ENCODE data around the gene ADGRL3.
"Not testable (repeated sequence)": the region's sequence is repeated elsewhere in the genome, so short reads cannot be mapped to it uniquely, and the experiment has no call there.

ADGRL3 gene

GRCh38 chr4:61207156-61207555 lies 7.0 kb downstream of the ADGRL3 start:
- DNase-seq: not testable (repeated sequence)

- DNase-seq: no peak
Observed at GRCh38 chr4:61210186-61210939, 10.2 kb downstream of the ADGRL3 start.

GRCh38 chr4:61211781-61212180 lies 11.7 kb downstream of the ADGRL3 start:
- no peak for DNase-seq

GRCh38 chr4:61212788-61213187 lies 12.7 kb downstream of the ADGRL3 start:
- no peak for DNase-seq

- DNase-seq: no peak
Observed at GRCh38 chr4:61214680-61215079, 14.6 kb downstream of the ADGRL3 start.

GRCh38 chr4:61217222-61217621 lies 17.1 kb downstream of the ADGRL3 start:
- no peak for DNase-seq

- DNase-seq: no peak
Observed at GRCh38 chr4:61220556-61220955, 20.4 kb downstream of the ADGRL3 start.

- DNase-seq: no peak
Observed at GRCh38 chr4:61223385-61223784, 23.3 kb downstream of the ADGRL3 start.

GRCh38 chr4:61224573-61224972 lies 24.4 kb downstream of the ADGRL3 start:
- no peak for DNase-seq

- no peak for DNase-seq
Observed at GRCh38 chr4:61225656-61226055, 25.5 kb downstream of the ADGRL3 start.

- DNase-seq: no peak
Observed at GRCh38 chr4:61231421-61231820, 31.3 kb downstream of the ADGRL3 start.

- no peak for DNase-seq
Observed at GRCh38 chr4:61239250-61239649, 39.1 kb downstream of the ADGRL3 start.

GRCh38 chr4:61243962-61244361 lies 43.8 kb downstream of the ADGRL3 start:
- DNase-seq: no peak

GRCh38 chr4:61245069-61245714 lies 45.1 kb downstream of the ADGRL3 start:
- no peak for DNase-seq

GRCh38 chr4:61246034-61246433 lies 45.9 kb downstream of the ADGRL3 start:
- no peak for DNase-seq

- no peak for DNase-seq
Observed at GRCh38 chr4:61248705-61249104, 48.6 kb downstream of the ADGRL3 start.

GRCh38 chr4:61251129-61251528 lies 51.0 kb downstream of the ADGRL3 start:
- no peak for DNase-seq

GRCh38 chr4:61254406-61254805 lies 54.3 kb downstream of the ADGRL3 start:
- no peak for DNase-seq

- DNase-seq: no peak
Observed at GRCh38 chr4:61273233-61273632, 73.1 kb downstream of the ADGRL3 start.

- no peak for DNase-seq
Observed at GRCh38 chr4:61274286-61274685, 74.2 kb downstream of the ADGRL3 start.

- no peak for DNase-seq
Observed at GRCh38 chr4:61275241-61275640, 75.1 kb downstream of the ADGRL3 start.

GRCh38 chr4:61276029-61276428 lies 75.9 kb downstream of the ADGRL3 start:
- no peak for DNase-seq

- DNase-seq: no peak
Observed at GRCh38 chr4:61277785-61278760, 77.9 kb downstream of the ADGRL3 start.

All from CD4-positive, alpha-beta T cell treated with Interleukin-12 subunit alpha and Interleukin-12 subunit beta, for 1 hour (primary cell).